ENCODE measurements around the gene DCD.
A peak's percentile ranks its signal among the peaks of the same experiment; 100 is the strongest.

Gene DCD

DNA sequence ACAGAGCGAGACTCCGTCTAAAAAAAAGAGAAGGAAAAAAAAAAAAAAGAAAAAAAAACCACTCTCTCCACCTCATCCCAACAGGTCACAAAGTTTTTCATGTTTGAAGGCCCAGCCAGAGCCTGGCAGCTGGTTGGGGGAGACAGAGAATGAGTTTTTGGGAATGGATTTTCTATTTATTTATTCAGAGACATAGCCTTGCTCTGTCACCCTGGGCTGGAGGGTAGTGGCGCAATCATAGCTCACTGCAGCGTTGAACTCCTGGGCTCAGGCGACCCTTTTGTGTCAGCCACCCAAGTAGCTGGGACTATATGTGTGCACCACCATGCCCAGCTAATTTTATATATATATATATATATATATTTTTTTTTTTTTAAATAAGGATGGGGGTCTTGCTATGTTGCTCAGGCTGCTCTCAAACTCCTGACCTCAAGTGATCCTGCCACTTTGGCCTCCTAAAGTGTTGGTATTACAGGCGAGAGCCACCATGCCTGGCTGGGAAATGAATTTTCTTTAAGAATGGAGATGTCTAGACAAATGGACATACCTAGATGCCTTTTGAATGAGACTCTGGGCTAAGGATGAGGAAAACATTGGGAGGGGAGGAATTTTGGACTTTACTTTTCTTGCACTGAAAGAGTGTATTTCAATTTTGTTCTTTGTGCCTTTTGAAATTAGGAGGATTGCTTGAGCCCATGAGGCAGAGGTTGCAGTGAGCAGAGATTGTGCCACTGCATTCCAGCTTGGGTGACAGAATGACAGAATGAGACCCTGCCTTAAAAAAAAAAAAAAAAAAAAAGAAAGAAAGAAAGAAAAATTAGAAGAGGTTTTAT, 42.8 kb downstream of the DCD start:
- no peak for DNase-seq

DNA sequence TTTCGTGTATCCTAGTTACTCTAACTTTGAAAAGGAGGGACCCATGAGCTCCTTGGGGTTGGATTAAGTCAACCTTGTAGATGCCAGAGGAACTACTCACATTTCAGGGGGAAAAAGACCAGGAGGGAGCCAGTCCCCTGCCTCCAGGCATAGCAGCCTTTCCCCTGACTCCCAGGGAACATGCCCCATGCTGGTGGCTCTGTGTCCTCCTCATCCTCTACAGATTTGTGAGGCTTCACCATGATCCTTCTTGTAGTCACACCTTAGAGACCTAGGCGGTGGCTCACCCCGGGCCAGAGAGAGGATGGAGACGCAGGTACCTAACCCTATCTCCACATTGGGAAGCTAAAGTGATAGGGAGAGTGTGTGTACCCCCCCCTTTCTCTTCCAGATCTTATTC, 43.7 kb downstream of the DCD start:
- DNase-seq = no peak

DNA sequence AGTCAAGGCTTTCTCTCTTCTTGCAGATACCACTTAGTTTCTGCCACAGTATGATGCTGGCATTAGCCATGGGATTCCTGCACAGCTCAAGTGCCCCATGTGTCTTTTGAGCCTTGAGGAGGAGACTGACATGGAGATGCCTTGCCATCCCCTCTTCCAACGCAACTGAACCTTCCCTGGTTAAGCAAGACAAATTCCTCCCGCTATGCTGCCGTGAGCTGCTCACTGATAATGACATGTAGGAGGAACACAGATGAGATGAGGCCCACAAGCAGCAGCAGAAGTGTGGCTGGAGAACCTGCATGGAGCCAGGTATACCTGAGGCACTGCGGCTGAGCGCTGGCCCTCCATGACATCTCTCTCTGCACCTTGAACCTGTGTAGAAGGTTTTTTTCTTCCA, 44.3 kb downstream of the DCD start:
- DNase-seq = no peak

DNA sequence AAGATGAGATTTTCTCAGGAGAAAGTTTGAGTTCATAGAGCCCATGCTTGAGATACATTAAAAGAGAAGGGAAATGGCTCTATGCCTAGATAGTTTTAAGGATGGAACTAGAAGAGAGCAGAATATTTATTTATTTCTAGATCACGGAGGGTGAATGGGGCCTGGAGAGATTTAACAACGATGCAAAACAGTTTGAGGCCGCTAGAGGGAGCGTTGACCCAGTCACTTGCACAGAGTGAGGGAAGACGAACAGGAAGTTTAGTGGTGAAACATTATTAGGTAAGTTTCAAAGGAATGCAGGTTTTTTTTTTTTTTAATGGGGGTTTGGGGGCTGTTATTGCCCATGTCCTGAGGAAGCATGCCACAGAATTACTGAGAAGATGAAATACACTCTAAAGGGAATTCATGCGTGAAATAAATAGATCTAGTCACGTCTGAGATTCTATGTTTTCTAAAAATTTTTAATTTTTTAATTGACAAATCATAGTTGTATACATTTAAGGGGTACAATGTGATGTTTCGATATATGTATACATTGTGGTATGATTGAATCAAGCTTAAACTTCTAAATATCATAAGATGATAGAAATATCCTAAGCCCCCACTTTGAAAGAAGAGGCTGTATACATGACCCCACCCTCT, 44.9 kb downstream of the DCD start:
- peak; percentile 56 for DNase-seq

DNA sequence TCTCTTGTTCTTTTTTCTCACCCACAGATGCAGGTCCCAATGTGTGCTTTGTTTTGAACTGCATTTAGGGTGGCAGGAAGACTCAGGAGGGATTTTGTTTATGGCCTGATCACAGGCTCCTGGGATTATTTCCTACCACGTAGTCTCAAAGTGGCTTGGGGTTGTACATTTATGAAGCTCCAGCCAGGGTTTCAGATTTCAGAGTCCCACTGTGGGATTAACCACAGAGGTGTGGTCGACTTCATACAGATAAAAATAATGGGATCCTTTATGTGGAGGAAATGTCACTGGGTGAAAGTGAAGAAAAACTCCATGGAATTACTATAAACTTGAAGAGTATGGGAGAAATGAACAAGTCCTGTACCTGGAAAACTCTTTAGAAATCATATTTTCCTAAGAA, 45.5 kb downstream of the DCD start:
- DNase-seq = no peak

DNA sequence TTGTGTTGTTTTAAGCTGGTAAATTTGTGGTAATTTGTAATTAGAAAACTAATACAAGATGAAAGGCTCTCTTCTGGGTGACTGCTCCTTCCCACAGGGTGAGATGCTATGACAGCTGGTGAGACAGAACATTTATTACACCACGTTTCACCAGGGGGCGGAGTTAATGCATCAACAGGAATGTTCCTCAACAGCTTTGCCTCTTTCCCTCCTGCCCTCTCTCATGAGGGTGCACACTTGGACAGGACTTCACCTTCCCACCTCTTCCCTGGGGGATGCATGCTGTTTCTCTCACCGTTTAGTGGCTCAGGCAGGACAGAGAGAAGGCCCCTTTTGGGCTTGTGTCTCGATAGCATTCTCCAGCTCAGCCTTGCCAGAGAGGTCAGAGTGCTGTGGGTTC, 46.3 kb downstream of the DCD start:
- no peak for DNase-seq

DNA sequence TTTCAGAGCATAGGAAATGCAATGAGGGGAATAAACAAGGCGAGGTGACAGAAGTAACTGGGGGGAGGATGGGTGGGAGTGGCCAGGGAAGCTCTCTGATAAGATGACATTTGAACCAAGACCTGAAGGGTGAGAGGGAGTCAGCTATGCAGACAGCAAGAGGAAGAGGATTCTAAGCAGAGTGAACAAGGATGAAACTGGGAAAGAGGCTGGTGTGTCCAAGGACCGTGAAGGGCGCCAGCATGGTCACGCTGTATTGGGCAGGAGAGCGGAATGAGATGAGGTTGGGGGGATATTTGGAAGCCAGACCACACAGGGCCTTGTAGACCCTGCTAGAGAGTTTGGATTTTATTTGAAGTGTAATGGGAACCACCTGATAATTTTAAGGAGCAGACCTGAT, 49.2 kb downstream of the DCD start:
- DNase-seq = no peak

DNA sequence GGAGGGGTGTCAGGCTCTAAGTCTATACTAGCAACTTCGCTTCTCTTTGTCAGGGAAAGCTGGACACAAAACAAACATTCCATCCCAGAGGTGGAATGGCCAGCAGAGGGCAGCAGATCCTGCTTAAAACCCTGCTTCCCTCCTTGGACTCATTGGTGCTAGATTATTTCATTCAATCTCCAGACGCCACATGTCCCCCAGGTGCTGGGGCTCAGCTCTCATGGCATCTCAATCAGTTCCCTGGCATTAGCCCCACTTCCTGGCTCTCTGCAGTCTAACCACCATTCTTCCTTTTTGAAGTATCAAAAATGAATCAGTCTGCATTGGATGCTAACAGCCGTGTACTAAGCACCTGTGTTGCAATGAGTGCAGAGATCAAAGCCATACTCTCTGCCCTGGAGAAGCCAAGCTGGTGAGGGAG, 51.6 kb downstream of the DCD start:
- DNase-seq = peak; percentile 65

DNA sequence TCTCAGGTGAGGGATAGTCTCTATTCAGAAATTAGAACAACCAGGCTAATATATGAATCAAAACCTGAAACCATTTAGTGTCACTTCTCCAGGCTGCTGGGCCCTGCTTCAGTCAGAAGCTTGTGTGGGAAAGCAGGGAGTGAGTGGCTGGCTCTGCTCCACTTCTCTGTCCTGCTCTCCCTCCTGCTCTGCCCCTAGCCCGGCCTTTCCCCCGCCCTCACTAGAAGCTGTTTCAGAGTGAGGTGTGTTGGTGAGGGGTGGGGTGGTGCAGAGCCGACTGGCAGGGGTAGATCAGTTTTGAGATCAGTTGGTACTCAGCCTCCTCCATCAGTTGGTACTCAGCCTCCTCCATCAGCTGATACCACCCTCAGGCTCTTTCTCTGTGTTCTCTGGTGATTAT, 52.7 kb downstream of the DCD start:
- DNase-seq = no peak

All from activated T-cell treated with anti-CD3 and anti-CD28 coated beads, Interleukin-2, amount 50 U/mL, for 1 hour (primary cell).